Karpas-422 (cell line): ENCODE results near the gene SLC1A4. TPM values are rescaled to one million over a fixed set of nuclear protein-coding genes. Genes with fewer than 3 reads are reported as not detected.

ENCODE experiments used
- small RNA-seq: library from RNA; depleted of rRNA; stranded (forward); fragments of <200 nt; gene quantifications from one replicate; pipeline ENCODE3, GENCODE V24; 2014
- total RNA-seq: library from RNA; depleted of rRNA; stranded (reverse); fragments of >200 nt; shearing (Covaris generic); gene quantifications from 2 replicates; pipeline ENCODE4 v1.2.3, GENCODE V29; 2014; ENCODE audit warnings: low replicate concordance; rRNA removed

The SLC1A4 gene
- total RNA-seq, 1 experiment from 2014 or later, result 114 TPM

Small RNAs within 50 kb of the gene (small RNA-seq; reads per million reads assigned to genes)
- not detected for gene RNU6-548P

Other genes with a start within 250 kb of the SLC1A4 start
- gene CEP68, start 67.0 kb downstream of the SLC1A4 start, total RNA-seq, result 23.4 and 25.8 TPM in 2 replicates
- gene RAB1A, start 140.7 kb downstream of the SLC1A4 start, total RNA-seq, result 40.1 and 79.1 TPM in 2 replicates
- gene ACTR2, start 238.4 kb downstream of the SLC1A4 start, total RNA-seq, result 155 and 228 TPM in 2 replicates